Left hindlimb (tissue), 1 donor: ENCODE results near the gene CHCHD3.
"Not testable (repeated sequence)": the region's sequence is repeated elsewhere in the genome, so short reads cannot be mapped to it uniquely, and the experiment has no call there.

Source experiments
- DNase-seq: peaks from one replicate; pipeline ENCODE4 v3.0.0-alpha.2; 2018

CHCHD3 gene

GRCh38 chr7:133040178-133040577 lies 41.7 kb downstream of the CHCHD3 start:
- no peak for DNase-seq

DNA sequence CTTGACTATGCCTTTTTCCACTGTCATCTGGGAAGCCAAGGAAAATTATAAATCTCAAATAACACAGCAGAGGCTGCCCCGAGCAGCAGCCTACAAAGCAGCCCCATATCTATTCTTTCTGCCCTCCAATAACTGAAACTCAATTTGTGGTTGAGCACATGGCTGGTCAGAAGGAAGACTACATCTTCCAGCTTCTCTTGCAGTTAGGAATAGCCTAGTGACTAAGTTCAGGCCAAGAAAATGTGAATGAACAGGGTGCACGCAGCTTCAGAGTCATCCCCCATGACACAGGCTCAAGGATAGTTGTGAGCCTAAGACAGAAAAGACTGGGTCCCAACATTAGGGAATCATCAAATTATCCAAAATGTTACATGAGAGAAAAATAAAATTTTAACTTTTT lies 42.3 kb downstream of the CHCHD3 start:
- no peak for DNase-seq

DNA sequence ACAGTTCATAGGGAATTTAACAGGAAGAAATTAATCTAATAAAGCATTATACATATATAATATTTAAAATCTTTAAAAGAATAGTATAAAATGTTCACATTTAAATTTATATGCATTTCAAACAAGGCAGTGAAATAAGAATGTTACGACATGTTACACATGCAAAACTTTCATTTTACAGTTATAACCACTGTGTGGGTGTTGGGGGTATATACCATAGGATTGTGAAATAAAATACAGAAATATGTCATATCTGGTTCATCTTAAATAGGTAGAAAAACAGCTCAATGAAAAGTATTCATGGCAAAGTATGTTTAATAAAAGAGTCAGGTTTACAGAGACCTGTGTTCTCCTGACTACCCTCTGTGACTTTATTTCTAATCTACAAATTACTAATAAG lies 45.6 kb downstream of the CHCHD3 start:
- DNase-seq, result no peak

GRCh38 chr7:133035240-133035639 lies 46.6 kb downstream of the CHCHD3 start:
- not testable (repeated sequence) for DNase-seq

DNA sequence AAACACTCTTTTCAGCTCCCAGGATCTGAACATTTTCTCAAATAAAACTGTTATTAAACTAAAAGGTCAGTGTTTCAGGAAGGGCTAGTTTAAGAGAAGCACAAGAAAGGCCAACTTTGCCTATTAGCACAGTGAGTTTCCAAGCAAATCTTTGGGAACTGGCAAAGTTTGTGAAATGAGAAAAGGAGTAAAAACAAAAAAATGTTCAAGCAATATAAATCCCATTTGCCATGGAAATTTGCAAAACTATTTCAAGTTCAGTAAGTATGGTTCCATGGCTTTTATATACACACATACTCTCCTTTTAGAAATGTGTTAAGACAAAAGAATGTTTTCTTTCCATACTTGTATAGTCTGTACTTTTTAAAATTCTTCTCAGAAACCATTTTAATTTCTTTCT lies 51.5 kb downstream of the CHCHD3 start:
- DNase-seq, result no peak

- DNase-seq, result no peak
These were observed 52.4 kb downstream of the CHCHD3 start for GRCh38 chr7:133029463-133029862.

GRCh38 chr7:133027397-133027796 lies 54.5 kb downstream of the CHCHD3 start:
- no peak for DNase-seq

GRCh38 chr7:133026210-133026859 lies 55.6 kb downstream of the CHCHD3 start:
- no peak for DNase-seq

GRCh38 chr7:133025056-133025455 lies 56.8 kb downstream of the CHCHD3 start:
- DNase-seq, result no peak

DNA sequence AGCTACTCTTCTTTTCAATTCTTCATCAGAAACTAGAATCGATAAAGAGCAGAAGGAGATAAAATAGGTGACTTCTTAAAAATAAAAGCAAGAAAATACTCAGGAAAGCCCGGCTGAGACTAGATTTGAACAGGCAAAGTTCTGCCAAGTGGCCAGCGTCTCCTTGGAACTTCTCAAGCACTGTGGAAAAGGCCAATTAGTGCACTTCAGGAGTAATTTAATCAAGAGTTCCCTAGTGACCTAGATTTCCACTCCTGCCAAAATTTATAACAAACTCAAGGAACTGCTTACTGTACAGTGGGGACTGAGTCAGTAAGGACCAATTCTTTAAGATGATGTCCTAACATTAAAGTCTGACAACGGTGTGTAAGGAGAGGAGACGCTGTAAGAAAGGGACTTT lies 57.3 kb downstream of the CHCHD3 start:
- DNase-seq, result no peak

DNA sequence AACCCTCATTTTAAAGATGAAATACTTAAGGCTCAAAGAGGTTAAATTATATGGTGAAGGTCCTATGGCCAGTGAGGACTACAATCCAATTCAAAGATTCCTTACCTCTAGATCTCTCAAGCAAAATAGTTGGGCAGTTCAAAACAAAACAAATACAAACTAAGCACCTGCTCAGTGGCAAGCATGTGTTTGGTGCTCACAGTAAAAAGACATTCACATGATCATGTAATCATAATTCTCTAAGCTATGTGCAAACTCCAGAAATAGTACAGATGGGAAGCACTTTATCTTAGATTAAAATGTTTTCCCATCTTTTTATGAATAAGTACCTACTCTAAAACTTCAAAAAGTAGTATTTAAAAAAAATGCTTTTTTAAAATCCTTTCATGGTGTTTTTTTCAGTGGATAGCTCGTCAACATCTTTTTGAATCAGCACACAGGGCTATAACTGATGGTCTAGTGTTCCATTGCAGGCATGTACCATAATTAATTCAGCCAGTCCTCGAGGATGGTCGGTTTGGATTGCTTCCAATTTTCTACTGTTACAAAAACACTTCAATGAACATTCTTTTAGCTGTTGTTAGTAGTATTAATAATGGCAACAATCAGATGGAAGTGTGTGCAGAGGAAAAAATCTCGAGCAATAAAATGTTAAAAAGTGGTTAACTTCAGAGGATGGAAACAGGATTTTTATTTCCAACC lies 58.4 kb downstream of the CHCHD3 start:
- DNase-seq, result no peak

GRCh38 chr7:133022661-133023060 lies 59.2 kb downstream of the CHCHD3 start:
- no peak for DNase-seq

GRCh38 chr7:133021196-133021595 lies 60.7 kb downstream of the CHCHD3 start:
- no peak for DNase-seq

DNA sequence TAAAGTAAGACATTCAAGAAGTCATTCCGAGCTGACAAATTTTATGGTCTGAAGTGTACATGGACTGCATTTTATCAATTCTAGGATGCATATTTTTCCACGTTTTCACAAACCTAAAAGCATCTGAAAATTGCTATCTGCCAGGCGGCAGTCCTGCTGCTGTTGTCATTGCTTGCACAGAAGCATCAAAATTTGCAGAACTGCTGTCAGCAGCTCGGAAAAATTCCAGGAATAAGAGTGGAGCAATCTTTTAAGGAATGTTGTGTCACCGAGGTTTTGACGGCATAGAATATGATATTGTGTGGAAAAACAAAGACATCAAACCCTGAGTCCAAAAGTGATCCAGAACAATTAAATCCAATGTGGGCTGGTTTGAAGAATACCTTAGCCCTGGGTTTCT lies 61.4 kb downstream of the CHCHD3 start:
- DNase-seq, result no peak

GRCh38 chr7:133019590-133019989 lies 62.3 kb downstream of the CHCHD3 start:
- no peak for DNase-seq

- DNase-seq, result no peak
These were observed 65.3 kb downstream of the CHCHD3 start for GRCh38 chr7:133016604-133017003.

DNA sequence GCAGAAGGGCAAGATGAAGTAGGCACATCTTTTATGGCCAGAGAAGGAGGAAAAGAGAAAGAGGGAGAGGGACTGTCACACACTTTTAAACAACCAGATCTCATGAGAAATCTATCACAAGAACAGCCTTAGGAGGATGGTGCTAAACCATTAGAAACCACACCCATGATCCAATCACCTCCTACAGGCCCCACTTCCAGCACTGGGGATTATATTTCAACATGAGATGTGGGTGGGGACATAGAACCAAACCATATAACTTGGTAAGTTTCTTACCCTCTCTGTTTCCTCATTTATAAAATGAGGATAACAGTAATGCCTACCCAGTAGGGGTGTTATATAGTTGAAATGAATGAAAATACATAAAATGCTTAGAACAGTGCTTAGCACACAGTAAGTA lies 66.0 kb downstream of the CHCHD3 start:
- DNase-seq, result no peak

DNA sequence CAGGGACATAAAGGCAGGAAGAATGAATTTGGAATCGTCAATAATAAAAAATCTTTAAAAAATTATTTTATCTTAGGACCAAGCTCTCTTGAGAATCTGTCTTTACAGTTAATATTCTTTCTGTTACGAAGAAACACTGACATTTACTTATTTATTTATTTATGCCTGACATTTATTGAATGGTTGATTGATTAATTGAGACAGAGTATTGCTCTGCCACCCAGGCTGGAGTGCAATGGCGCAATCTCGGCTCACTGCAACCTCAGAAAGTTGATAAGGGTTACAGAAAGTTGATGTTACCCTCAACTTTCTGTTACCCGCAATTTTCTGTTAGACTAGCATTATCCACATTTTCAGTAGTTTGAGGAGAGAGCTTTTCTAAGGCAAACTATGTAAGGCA lies 70.1 kb downstream of the CHCHD3 start:
- no peak for DNase-seq

- no peak for DNase-seq
These were observed 72.3 kb downstream of the CHCHD3 start for GRCh38 chr7:133009426-133010252.

- DNase-seq, result no peak
These were observed 73.9 kb downstream of the CHCHD3 start for GRCh38 chr7:133007961-133008360.

- DNase-seq, result no peak
These were observed 78.6 kb downstream of the CHCHD3 start for GRCh38 chr7:133003052-133003910.

GRCh38 chr7:133001727-133002126 lies 80.2 kb downstream of the CHCHD3 start:
- DNase-seq, result no peak

- no peak for DNase-seq
These were observed 82.0 kb downstream of the CHCHD3 start for GRCh38 chr7:132999845-133000244.
